IMR-90 (cell line): Measurements from ENCODE around the gene SLC25A17. TPM values are rescaled to one million over a fixed set of nuclear protein-coding genes. Genes with fewer than 3 reads are reported as not detected.

Source experiments
- ATAC-seq: fragments of 200-7000 bp; cut with Tn5 transposase; 2 replicates; pipeline ENCODE4 v1.9.1; 2020; ENCODE audit warnings: low read depth, mild to moderate bottlenecking, moderate library complexity
- BruUV-seq: library from RNA; stranded (reverse); fragments of 400-500 nt; replicated peaks from 2 replicates; lab custom pipeline; 2021; lab: Mats Ljungman, UMichigan
- CTCF ChIA-PET: fragments of 300-600 bp; formaldehyde crosslinking; extraction: SDS; loops from one replicate; lab custom pipeline; 2021; ENCODE audit warnings: antibody characterized with exemption; lab: Yijun Ruan, JAX
- POLR2A ChIA-PET: fragments of 300-600 bp; sonication (Branson Sonifier 250); formaldehyde crosslinking; loops from one replicate; lab custom pipeline; 2022; ENCODE audit warnings: antibody characterized with exemption; ENCODE audit not compliant: unreplicated experiment; lab: Charles Lee
- DNase-seq: peaks from one replicate; pipeline ENCODE4 v3.0.0; 2013
- H2AFZ ChIP-seq: replicated peaks from 2 replicates; pipeline ENCODE3; 2013; ENCODE audit warnings: low read length, mild to moderate bottlenecking; ENCODE audit not compliant: poor library complexity
- H2AK5ac ChIP-seq: 2 replicates; pipeline ENCODE4 v1.6.1; 2013; ENCODE audit warnings: low read depth, low read length, inconsistent platforms
- H2AK9ac ChIP-seq: replicated peaks from 2 replicates; pipeline ENCODE3; 2013; ENCODE audit warnings: mild to moderate bottlenecking, low read depth, low read length, moderate library complexity; ENCODE audit not compliant: poor library complexity
- H2BK120ac ChIP-seq: 2 replicates; pipeline ENCODE4 v1.6.1; 2013; ENCODE audit warnings: low read depth, low read length, inconsistent platforms
- H2BK15ac ChIP-seq: 3 replicates; pipeline ENCODE4 v1.6.1; 2013; ENCODE audit warnings: low read depth, low read length, inconsistent platforms
- H2BK20ac ChIP-seq: 2 replicates; pipeline ENCODE4 v1.6.1; 2013; ENCODE audit warnings: low read depth, mild to moderate bottlenecking, inconsistent platforms, low read length, moderate library complexity
- H2BK5ac ChIP-seq: 2 replicates; pipeline ENCODE4 v1.6.1; 2013; ENCODE audit warnings: mild to moderate bottlenecking, low read depth, low read length, inconsistent platforms; ENCODE audit not compliant: poor library complexity, severe bottlenecking
- H3K14ac ChIP-seq: replicated peaks from 2 replicates; pipeline ENCODE4 v1.6.1; 2013; ENCODE audit warnings: low read depth, low read length, inconsistent platforms
- H3K18ac ChIP-seq: 2 replicates; pipeline ENCODE4 v1.6.1; 2013; ENCODE audit warnings: low read depth, low read length, control low read depth
- H3K23ac ChIP-seq: 2 replicates; pipeline ENCODE4 v1.6.1; 2013; ENCODE audit warnings: low read depth, low read length, inconsistent platforms
- H3K27ac ChIP-seq: 2 replicates; pipeline ENCODE4 v1.5.1; 2013; ENCODE audit warnings: mild to moderate bottlenecking, control low read depth, low read length; ENCODE audit not compliant: insufficient read depth
- H3K27me3 ChIP-seq: 2 replicates; pipeline ENCODE4 v1.6.1; 2013; ENCODE audit warnings: low read length; ENCODE audit not compliant: control insufficient read depth, insufficient read depth
- H3K36me3 ChIP-seq: 2 replicates; pipeline ENCODE4 v1.6.1; 2013; ENCODE audit warnings: low read length, mixed read lengths; ENCODE audit not compliant: control insufficient read depth, insufficient read depth
- H3K4ac ChIP-seq: 2 replicates; pipeline ENCODE4 v1.6.1; 2013; ENCODE audit warnings: low read depth, low read length, inconsistent platforms
- H3K4me1 ChIP-seq: 2 replicates; pipeline ENCODE4 v1.6.1; 2013; ENCODE audit warnings: low read length, mixed read lengths; ENCODE audit not compliant: control insufficient read depth, insufficient read depth
- H3K4me2 ChIP-seq: 2 replicates; pipeline ENCODE4 v1.6.1; 2013; ENCODE audit warnings: low read depth, mild to moderate bottlenecking, control low read depth, low read length, moderate library complexity
- H3K4me3 ChIP-seq: 2 replicates; pipeline ENCODE4 v1.5.1; 2013; ENCODE audit warnings: low read depth, mild to moderate bottlenecking, control low read depth, low read length, moderate library complexity; ENCODE audit not compliant: insufficient read depth
- H3K56ac ChIP-seq: 2 replicates; pipeline ENCODE4 v1.6.1; 2013; ENCODE audit warnings: low read length, inconsistent platforms; ENCODE audit not compliant: insufficient read depth; ENCODE audit errors: extremely low read depth
- H3K79me1 ChIP-seq, 2 experiments: 2 replicates each; pipeline ENCODE4 v1.6.1; 2013; ENCODE audit warnings: low read length in 2 of 2, inconsistent platforms in 1 of 2, low read depth in 1 of 2
- H3K9ac ChIP-seq: 2 replicates; pipeline ENCODE4 v1.6.1; 2013; ENCODE audit warnings: low read depth, low read length, control low read depth
- H3K9me1 ChIP-seq: 2 replicates; pipeline ENCODE4 v1.6.1; 2013; ENCODE audit warnings: low read length, inconsistent platforms; ENCODE audit not compliant: insufficient read depth
- H3K9me3 ChIP-seq: 2 replicates; pipeline ENCODE4 v1.6.1; 2013; ENCODE audit warnings: low read length; ENCODE audit not compliant: control insufficient read depth, insufficient read depth
- H4K20me1 ChIP-seq: 2 replicates; pipeline ENCODE4 v1.6.1; 2013; ENCODE audit warnings: low read length, inconsistent platforms; ENCODE audit not compliant: insufficient read depth
- H4K5ac ChIP-seq: 2 replicates; pipeline ENCODE4 v1.6.1; 2013; ENCODE audit warnings: mild to moderate bottlenecking, low read depth, low read length, control low read depth
- H4K8ac ChIP-seq, 2 experiments: 2 replicates each; pipeline ENCODE4 v1.6.1; 2013; ENCODE audit warnings: low read depth in 2 of 2, low read length in 2 of 2, control low read depth in 1 of 2, inconsistent platforms in 1 of 2
- H4K91ac ChIP-seq: 2 replicates; pipeline ENCODE4 v1.6.1; 2013; ENCODE audit warnings: low read depth, low read length, inconsistent platforms; ENCODE audit not compliant: insufficient read depth
- CEBPB ChIP-seq: IDR thresholded peaks from 2 replicates; pipeline ENCODE4 v1.6.1; 2012; ENCODE audit warnings: low read depth, low read length, improper control_type of control experiment
- FOS ChIP-seq: fragments of 150-350 bp; IDR thresholded peaks from 2 replicates; pipeline ENCODE4 v1.6.1; 2016; ENCODE audit warnings: low read depth, low read length
- MAFK ChIP-seq: IDR thresholded peaks from 2 replicates; pipeline ENCODE4 v1.6.1; 2012; ENCODE audit warnings: low read depth, low read length, improper control_type of control experiment
- MAZ ChIP-seq: IDR thresholded peaks from 2 replicates; pipeline ENCODE4 v1.6.1; 2012; ENCODE audit warnings: low read depth, mild to moderate bottlenecking, low read length, improper control_type of control experiment, moderate library complexity, borderline replicate concordance
- POLR2A ChIP-seq: IDR thresholded peaks from 2 replicates; pipeline ENCODE4 v1.6.1; 2012; ENCODE audit warnings: mild to moderate bottlenecking, low read depth, low read length
- WGBS, 2 experiments: methylation state at CpG; one replicate each; pipeline versions ENCODE4 v1.1.5 to v1.1.7; 2013; ENCODE audit warnings: missing lambda C conversion rate in 2 of 2; ENCODE audit not compliant: insufficient read length in 1 of 2; ENCODE audit errors: extremely low coverage in 2 of 2; 5-methylcytosine and 5-hydroxymethylcytosine counted together
- dilution Hi-C: fragments of 300-500 bp; cut with HindIII; formaldehyde crosslinking; loops from one replicate; pipeline ENCODE4 v1.14.3; 2018; ENCODE audit warnings: low sequenced_read_pairs; ENCODE audit not compliant: unreplicated experiment
- in situ Hi-C: fragments of 300-500 bp; cut with MboI; formaldehyde crosslinking; loops from 3 replicates; pipeline ENCODE4 v1.14.3; 2019; ENCODE audit warnings: low sequenced_read_pairs, inconsistent platforms, mixed read lengths
- intact Hi-C: fragments of 100-400 bp; cut with micrococcal nuclease; formaldehyde crosslinking; loops from 2 replicates; pipeline ENCODE4 v1.10.0; 2022
- polyA plus RNA-seq, 3 experiments: library from polyadenylated mRNA; depleted of rRNA; stranded (reverse); fragments of >200 nt; gene quantifications; 2 replicates each; pipeline ENCODE4 v1.2.3, GENCODE V29; 2012; ENCODE audit warnings: low replicate concordance in 1 of 3
- total RNA-seq: library from RNA; depleted of rRNA; stranded (reverse); fragments of >200 nt; gene quantifications from 2 replicates; pipeline ENCODE4 v1.2.3, GENCODE V29; 2012

Gene SLC25A17
- total and polyA plus RNA-seq, 2 of the 4 experiments (the other 2 are of a cell fraction), result 19.6 to 36.0 TPM

GRCh38 chr22:40819599-40820140, 524 bp upstream of the SLC25A17 start:
- in situ Hi-C loops (no loop called here), intact Hi-C loops (loop anchor here (2.0 to 10.0 kb wide), 2 partner anchors 137 to 335 kb away; no protein-coding TSS in a partner anchor), dilution Hi-C loops (no loop called here)
- ATAC-seq (peak; percentile 22), DNase-seq (peak; percentile 42)
- POLR2A ChIA-PET, result interaction anchor here (0.6 to 1.0 kb wide), 3 partner anchors 11 to 600 kb away, joined by 3 to 5 read pairs (median 3); no protein-coding TSS in a partner anchor
- Histone ChIP-seq H3K4me2 (peak overlapping the region; percentile 72), H3K27ac (no peak overlapping the region), H3K4me1 (no peaks in the 10 kb centered on the region), H3K9me1 (peaks cover 9% of the 10 kb centered on the region), H4K91ac (no peak overlapping the region; the same call in 1 of the 2 replicates), H2BK120ac (no peak overlapping the region), H3K9ac (peak overlapping the region; percentile 71), H3K9me3 (no peaks in the 10 kb centered on the region), H2AFZ (peak overlapping the region; percentile 93), H4K5ac (no peak overlapping the region), H2BK20ac (no peak overlapping the region), H3K14ac (peak overlapping the region; percentile 75; the same call in 1 of the 2 replicates), H3K23ac (peak overlapping the region; percentile 66; the same call in 1 of the 2 replicates), H2AK9ac (peak overlapping the region; percentile 0), H3K4ac (peak overlapping the region; percentile 51; the same call in 1 of the 2 replicates), H3K79me1 (peaks cover 29 to 35% of the 10 kb centered on the region in 2 experiments), H4K20me1 (no peaks in the 10 kb centered on the region; the same call in 1 of the 2 replicates), H4K8ac (peak overlapping the region; percentile 65 to 84), H3K36me3 (peaks cover 4% of the 10 kb centered on the region; the same call in 1 of the 2 replicates), H3K4me3 (peak overlapping the region; percentile 90), H2BK15ac (no peak overlapping the region), H3K27me3 (no peaks in the 10 kb centered on the region), H3K56ac (peak overlapping the region; percentile 54), H2BK5ac (no peak overlapping the region), H2AK5ac (no peak overlapping the region), H3K18ac (no peak overlapping the region)
- no TSS peak for BruUV-seq
- CTCF ChIA-PET, result interaction anchor here (0.6 to 1.3 kb wide), 3 partner anchors 14 to 279 kb away, joined by 4 to 6 read pairs (median 5); no protein-coding TSS in a partner anchor
- no peak for TF ChIP-seq MAFK
- no peak for TF ChIP-seq MAZ
- TF ChIP-seq CEBPB, result peak; percentile 3; the same call in 1 of the 2 replicates
- no peak for TF ChIP-seq POLR2A
- no peak for TF ChIP-seq FOS
- no CpG with 5 or more reads among the region's 4 CpGs for WGBS, 2 experiments
